ENCODE data around the gene C4orf51.

The C4orf51 gene

GRCh38 chr4:145760176-145760575, 80.2 kb downstream of the C4orf51 start:
- no peak for DNase-seq

- no peak for DNase-seq
Measured at GRCh38 chr4:145760961-145761929, 81.3 kb downstream of the C4orf51 start.

- no peak for DNase-seq
Measured at GRCh38 chr4:145762719-145763118, 82.8 kb downstream of the C4orf51 start.

DNA sequence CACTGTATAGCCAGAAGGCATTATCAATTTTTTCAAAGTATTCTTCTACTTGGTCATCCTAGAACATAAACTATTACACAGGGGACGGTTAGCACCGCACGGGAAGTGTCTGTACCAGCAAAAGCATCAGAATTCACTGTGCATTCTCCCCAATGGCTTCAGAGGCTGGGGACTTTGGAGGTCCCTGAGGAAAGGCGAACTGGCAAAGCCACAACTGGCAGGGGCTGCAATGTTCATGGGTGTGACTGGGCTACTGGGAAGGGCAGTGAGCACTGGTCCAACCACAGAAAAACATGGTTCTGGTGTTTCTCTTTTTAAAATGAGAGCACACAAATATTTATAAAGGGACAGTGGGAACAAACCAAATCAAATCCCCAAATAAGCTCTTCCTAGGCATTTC, 83.5 kb downstream of the C4orf51 start:
- DNase-seq, result no peak

GRCh38 chr4:145766273-145766672, 86.3 kb downstream of the C4orf51 start:
- no peak for DNase-seq

DNA sequence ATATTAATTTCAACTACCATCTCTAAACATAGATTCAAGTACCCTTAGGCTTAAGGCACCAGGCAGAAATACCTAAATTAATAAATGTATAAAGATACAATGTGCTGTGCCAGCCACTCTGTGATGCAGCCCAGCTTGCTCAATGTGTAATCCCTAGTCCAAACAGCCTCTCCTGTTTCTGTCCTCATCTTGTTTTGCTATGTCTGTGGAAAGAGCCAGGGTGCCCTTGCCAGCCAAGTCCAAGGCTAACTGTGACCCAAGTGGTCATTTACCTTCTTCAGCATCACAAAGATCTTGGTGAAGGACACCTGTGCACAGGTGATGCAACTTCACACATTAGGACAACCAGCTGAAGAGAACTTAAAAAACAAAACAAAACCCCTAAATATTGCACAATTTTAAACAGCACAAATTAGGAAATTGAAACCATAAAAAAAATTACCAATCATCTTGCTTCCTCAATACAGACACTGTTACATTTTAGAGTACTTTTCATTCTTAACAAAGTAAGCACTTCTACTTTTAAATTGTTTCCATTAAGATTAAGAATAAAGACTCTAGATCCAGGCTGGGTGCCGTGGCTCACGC, 89.6 kb downstream of the C4orf51 start:
- DNase-seq, result no peak

DNA sequence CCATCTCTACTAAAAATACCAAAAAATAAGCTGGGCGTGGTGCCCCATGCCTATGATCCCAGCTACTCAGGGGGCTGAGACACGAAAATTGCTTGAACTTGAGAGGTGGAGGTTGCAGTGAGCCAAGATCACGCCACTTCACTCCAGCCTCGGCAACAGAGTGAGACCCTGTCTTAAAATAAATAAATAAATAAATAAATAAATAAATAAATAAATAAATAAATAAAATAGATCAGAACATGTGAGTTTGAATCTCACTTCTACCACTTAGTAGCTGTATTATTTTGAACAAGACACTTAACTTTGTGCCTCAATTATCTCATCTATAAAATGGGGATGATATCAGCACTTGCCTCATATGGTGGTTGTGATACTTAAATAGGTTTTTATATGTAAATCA, 90.2 kb downstream of the C4orf51 start:
- no peak for DNase-seq

- DNase-seq, result no peak
Measured at GRCh38 chr4:145772347-145772746, 92.4 kb downstream of the C4orf51 start.

DNA sequence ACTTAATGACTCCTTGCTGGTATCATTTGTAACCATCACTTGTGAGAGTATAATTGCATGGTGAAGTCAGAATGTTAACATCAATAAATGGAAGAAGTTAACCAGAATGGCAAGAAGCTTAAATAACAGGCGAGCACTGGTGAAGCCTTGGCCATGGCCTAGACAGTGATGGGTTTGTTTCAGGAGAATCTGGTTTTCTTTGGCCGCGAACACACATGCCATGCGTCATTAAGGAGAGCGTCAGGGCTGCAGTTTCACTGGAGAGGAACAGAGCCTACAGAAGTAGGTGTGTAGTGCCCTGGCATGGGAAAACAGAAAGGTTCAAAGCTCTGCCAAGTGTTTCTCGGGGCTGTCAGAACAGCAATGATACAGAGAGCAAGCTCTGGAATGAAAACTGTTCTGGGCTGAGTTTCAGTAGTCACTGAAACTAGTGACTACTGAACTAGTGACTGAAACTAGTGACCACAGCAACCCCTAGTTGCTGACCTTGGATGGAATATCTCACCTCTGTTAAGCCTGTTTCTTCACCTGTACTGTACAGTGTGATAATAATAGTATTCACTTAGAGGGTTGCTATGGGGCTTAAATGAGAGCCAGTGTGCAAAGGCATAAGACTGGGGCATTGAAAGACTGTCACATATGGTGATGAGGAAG, 93.8 kb downstream of the C4orf51 start:
- no peak for DNase-seq

GRCh38 chr4:145774473-145774872, 94.5 kb downstream of the C4orf51 start:
- DNase-seq, result no peak

- no peak for DNase-seq
Measured at GRCh38 chr4:145775406-145775805, 95.5 kb downstream of the C4orf51 start.

DNA sequence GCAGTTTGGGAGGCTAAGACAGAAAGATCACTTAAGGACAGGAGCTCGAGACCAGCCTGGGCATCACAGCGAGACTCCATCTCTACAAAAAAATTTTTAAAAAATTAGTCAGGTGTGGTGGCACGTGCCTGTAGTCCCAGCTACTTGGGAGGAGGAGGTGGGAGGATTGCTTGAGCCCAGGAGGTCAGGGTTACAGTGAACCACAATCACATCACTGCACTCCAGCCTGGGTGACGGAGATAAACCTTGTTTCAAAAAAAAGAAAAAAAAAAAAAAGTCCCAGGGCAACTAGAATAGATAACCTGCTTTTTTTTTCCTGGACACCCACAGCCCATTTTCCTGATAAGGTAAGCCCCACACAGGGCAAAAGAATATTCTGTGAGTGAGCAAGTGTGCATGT, 96.3 kb downstream of the C4orf51 start:
- DNase-seq, result no peak

DNA sequence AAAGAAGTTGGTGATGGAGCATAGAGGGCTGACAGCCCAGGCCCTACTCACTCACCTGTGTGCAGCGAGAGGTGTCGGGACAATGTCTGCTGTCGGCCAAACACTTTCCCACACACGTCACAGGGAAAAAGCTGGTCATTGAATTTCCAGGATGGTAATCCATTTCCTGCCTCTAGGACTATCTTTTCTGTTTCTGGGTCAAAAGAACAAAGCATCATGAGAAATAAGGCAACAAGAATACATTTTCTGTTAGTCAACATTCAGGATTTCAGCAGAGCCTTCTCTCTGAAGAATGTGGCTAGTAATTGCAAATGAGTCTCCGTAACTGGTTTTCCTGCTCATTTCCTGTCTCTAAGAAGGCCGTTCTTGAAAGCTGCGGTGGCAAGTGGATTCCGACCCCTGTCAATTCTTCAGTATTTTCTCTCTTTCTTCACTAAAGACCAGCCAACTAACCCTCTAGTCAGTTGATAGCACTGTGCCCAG, 99.4 kb downstream of the C4orf51 start:
- no peak for DNase-seq

DNA sequence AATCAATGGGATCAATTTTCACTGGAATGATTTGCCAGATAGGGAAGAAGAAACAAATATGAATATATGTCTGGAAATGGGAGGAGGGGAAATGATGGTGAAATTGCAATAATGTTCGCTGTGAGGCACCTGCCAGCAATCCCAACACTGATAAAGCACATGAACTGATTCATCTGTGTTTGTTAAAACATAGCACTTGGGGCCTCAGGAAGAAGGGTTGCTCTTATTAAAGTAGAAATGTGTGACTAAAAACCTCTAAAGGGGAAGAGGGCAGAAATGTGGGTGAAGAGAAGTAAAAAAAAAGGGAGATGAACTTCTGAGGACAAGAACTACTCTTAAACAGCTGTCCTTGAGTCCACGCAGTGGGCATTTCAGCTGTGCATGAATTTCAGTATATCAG, 101.4 kb downstream of the C4orf51 start:
- DNase-seq, result no peak

All from NCI-H69 (cell line).